Osteocyte (in vitro differentiated cells): ENCODE data around the gene SLC24A5. TPM values are rescaled to one million over a fixed set of nuclear protein-coding genes. Genes with fewer than 3 reads are reported as not detected.

Experiments used
- DNase-seq: peaks from one replicate; pipeline ENCODE4 v3.0.0; 2021; ENCODE audit warnings: mixed read lengths; ENCODE audit not compliant: unreplicated experiment; ENCODE audit errors: extremely low spot score
- H3K27ac Mint-ChIP-seq: one replicate; pipeline ENCODE4 v1.8.0; 2021; ENCODE audit warnings: mild to moderate bottlenecking, mixed read lengths; ENCODE audit not compliant: unreplicated experiment
- H3K27me3 Mint-ChIP-seq: one replicate; pipeline ENCODE4 v1.8.0; 2021; ENCODE audit warnings: mixed read lengths; ENCODE audit not compliant: unreplicated experiment
- H3K36me3 Mint-ChIP-seq: one replicate; pipeline ENCODE4 v1.8.0; 2021; ENCODE audit warnings: mixed read lengths; ENCODE audit not compliant: unreplicated experiment
- H3K4me1 Mint-ChIP-seq: one replicate; pipeline ENCODE4 v1.8.0; 2021; ENCODE audit warnings: mixed read lengths; ENCODE audit not compliant: unreplicated experiment
- H3K4me3 Mint-ChIP-seq: one replicate; pipeline ENCODE4 v1.8.0; 2021; ENCODE audit warnings: mild to moderate bottlenecking, moderate library complexity, mixed read lengths; ENCODE audit not compliant: unreplicated experiment
- H3K9me3 Mint-ChIP-seq: one replicate; pipeline ENCODE4 v1.8.0; 2021; ENCODE audit warnings: mixed read lengths; ENCODE audit not compliant: unreplicated experiment
- total RNA-seq: library from RNA; stranded (reverse); gene quantifications from 2 replicates; pipeline ENCODE4 v1.2.1, GENCODE V29; 2021
- TF ChIP-seq, protein P1 (sequence below): fragments of 200-600 bp; sonication (generic); IDR thresholded peaks from 2 replicates; pipeline ENCODE4 v1.5.0; 2021; ENCODE audit warnings: antibody characterized with exemption, mild to moderate bottlenecking, moderate library complexity

SLC24A5 gene
- total RNA-seq, 1 donor from 2014 or later, result not detected

DNA sequence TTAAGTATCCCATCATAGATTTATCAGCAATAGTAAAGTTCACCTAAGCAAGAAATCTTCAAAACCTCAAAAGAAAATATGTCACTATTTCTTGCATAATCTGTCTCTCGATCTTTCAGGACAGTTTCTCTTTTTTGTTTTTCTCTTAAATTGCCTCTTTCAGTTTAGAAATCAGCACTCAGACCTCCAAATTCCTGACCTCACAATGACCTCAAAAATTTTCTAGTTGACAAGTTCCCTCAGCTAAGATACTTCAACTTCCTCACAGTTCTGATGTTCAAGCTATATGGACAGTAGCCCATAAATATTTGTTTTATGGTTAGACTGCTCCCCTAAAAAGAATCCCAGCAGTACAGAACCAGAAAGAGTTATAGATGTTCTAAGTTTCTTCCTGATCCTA is 24.1 kb downstream of the SLC24A5 start:
- H3K27ac Mint-ChIP-seq, result peak overlapping the region; percentile 9
- no peaks in the 10 kb centered on the region for H3K27me3 Mint-ChIP-seq
- peaks cover 26% of the 10 kb centered on the region for H3K4me1 Mint-ChIP-seq
- H3K9me3 Mint-ChIP-seq, result no peaks in the 10 kb centered on the region
- no peak overlapping the region for H3K4me3 Mint-ChIP-seq
- peaks cover 16% of the 10 kb centered on the region for H3K36me3 Mint-ChIP-seq
- DNase-seq, result no peak
- TF ChIP-seq, protein P1, sequence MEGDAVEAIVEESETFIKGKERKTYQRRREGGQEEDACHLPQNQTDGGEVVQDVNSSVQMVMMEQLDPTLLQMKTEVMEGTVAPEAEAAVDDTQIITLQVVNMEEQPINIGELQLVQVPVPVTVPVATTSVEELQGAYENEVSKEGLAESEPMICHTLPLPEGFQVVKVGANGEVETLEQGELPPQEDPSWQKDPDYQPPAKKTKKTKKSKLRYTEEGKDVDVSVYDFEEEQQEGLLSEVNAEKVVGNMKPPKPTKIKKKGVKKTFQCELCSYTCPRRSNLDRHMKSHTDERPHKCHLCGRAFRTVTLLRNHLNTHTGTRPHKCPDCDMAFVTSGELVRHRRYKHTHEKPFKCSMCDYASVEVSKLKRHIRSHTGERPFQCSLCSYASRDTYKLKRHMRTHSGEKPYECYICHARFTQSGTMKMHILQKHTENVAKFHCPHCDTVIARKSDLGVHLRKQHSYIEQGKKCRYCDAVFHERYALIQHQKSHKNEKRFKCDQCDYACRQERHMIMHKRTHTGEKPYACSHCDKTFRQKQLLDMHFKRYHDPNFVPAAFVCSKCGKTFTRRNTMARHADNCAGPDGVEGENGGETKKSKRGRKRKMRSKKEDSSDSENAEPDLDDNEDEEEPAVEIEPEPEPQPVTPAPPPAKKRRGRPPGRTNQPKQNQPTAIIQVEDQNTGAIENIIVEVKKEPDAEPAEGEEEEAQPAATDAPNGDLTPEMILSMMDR, result no peak

DNA sequence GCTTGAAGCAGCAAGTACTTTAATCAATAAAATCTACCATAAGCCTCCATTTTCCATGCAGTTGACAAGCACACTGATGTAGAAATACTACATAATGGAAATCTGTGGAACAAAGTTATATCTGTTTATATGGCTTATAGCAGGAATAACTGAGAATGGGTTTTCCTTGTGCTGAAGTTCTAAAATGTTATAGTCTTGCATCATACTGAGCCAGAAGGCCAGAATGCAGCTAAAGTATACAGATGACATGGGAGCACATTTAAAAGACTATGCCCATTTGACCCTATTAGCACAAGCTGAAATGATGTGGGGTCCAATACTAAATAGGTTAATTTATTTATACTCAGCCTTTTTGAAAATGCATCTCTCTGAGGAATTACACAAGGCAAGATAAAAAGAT is 25.1 kb downstream of the SLC24A5 start:
- Mint-ChIP-seq H3K4me3 (no peak overlapping the region), H3K36me3 (peaks cover 16% of the 10 kb centered on the region), H3K9me3 (no peaks in the 10 kb centered on the region), H3K27ac (no peak overlapping the region), H3K27me3 (no peaks in the 10 kb centered on the region), H3K4me1 (peaks cover 30% of the 10 kb centered on the region)
- no peak for DNase-seq
- TF ChIP-seq, protein P1, result no peak

DNA sequence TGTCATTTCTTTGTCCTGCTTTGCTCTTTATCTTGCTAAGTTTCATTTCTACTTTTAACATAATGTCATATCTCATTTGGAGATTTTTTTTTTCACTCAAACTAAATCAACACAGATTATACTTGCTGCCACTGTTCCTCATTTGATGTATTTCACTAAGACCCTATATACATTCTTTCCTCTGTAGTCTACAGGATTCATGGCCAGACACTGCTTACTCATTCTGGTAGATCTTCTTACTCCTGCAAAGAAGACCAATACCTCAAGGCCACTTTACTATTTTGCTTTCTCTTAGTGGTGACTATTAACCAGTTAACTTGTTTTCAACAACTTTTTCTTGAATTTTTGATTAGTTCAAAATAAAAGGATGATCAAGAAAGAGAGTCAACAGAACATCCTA is 26.6 kb downstream of the SLC24A5 start:
- Mint-ChIP-seq H3K27ac (no peak overlapping the region), H3K4me3 (no peak overlapping the region), H3K27me3 (no peaks in the 10 kb centered on the region), H3K9me3 (no peaks in the 10 kb centered on the region), H3K36me3 (peaks cover 23% of the 10 kb centered on the region), H3K4me1 (peaks cover 30% of the 10 kb centered on the region)
- no peak for DNase-seq
- TF ChIP-seq, protein P1, result no peak

DNA sequence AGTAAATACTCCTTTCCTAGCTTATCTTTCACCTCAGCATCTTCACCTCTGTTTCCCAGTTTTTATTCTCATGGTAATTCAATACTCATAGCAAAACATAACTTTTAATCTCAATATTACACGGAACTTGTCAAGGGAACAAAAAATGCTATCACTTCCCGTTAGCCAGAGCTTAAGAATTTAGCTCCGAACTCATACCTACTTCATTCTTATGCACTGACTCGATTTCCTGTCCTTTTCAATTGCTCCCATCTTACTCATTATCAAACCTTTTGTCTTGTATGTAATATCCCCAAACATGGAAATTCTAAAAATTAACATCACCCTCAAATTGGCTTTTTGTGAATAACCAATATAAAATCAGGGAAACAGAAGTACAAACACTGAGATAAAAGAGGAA is 29.1 kb downstream of the SLC24A5 start:
- H3K9me3 Mint-ChIP-seq, result no peaks in the 10 kb centered on the region
- peaks cover 15% of the 10 kb centered on the region for H3K4me1 Mint-ChIP-seq
- no peaks in the 10 kb centered on the region for H3K27me3 Mint-ChIP-seq
- no peak overlapping the region for H3K27ac Mint-ChIP-seq
- no peak for DNase-seq
- TF ChIP-seq, protein P1, result no peak
- H3K4me3 Mint-ChIP-seq, result no peak overlapping the region
- H3K36me3 Mint-ChIP-seq, result peaks cover 24% of the 10 kb centered on the region

DNA sequence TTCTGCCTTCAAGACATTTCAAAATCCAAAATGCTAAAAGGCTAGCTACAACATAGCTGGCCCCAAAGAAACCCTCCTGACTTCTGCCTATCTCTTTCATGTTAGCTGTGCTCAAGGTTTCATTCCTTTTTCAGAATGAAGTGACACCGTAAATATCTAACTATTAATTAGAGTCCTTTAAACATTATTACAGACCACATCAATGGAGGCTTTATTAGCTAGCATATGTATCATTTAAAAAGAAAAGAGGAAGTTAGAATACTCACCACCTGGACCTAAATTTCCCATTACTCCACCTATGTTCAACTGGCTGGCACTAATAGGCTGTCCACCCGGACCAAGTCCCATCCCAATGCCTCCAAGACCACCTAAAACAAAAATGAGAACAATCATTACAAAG is 32.7 kb downstream of the SLC24A5 start:
- no peak for DNase-seq
- TF ChIP-seq, protein P1, result no peak
- Mint-ChIP-seq H3K27ac (no peak overlapping the region), H3K4me3 (no peak overlapping the region), H3K9me3 (no peaks in the 10 kb centered on the region), H3K4me1 (peaks cover 7% of the 10 kb centered on the region), H3K27me3 (no peaks in the 10 kb centered on the region), H3K36me3 (peaks cover 24% of the 10 kb centered on the region)
